Keratinocyte (primary cell): ENCODE measurements around the gene CDC42EP3.

Experiments used
- CTCF ChIP-seq, 3 experiments: IDR thresholded peaks in 1 of 3; conservative IDR thresholded peaks in 1 of 3; optimal IDR thresholded peaks in 1 of 3; 2 replicates in 2 of 3; 3 replicates in 1 of 3; pipeline versions ENCODE3 to v1.5.1; 2011; ENCODE audit warnings: low read length in 3 of 3, mild to moderate bottlenecking in 3 of 3, moderate library complexity in 2 of 3, control low read depth in 1 of 3, inconsistent platforms in 1 of 3; ENCODE audit not compliant: insufficient read depth in 2 of 3; ENCODE audit errors: extremely low read depth in 1 of 3
- EZH2 ChIP-seq: IDR thresholded peaks from one replicate; pipeline ENCODE4 v1.6.1; 2012; ENCODE audit warnings: inconsistent platforms, mild to moderate bottlenecking, low read length, moderate library complexity

GRCh38 chr2:37635504-37636380, 35.7 kb downstream of the CDC42EP3 start:
- no peak for TF ChIP-seq CTCF (optimal IDR thresholded peaks at IDR 0.05 in 1 of 3, IDR thresholded peaks at IDR 0.05 in 1 of 3, conservative IDR thresholded peaks at IDR 0.05 in 1 of 3; ENCODE audit: extremely low read depth in 1 of 3, insufficient read depth in 2 of 3, low read length in 3 of 3)
- TF ChIP-seq EZH2, result no peak
